H9 (cell line): ENCODE results near the gene MYOCD. TPM values are rescaled to one million over a fixed set of nuclear protein-coding genes. Genes with fewer than 3 reads are reported as not detected.

Experiments
- DNase-seq: peaks from one replicate; pipeline ENCODE4 v3.0.0-alpha.2; 2017
- H2AFZ ChIP-seq: one replicate; pipeline ENCODE4 v1.6.1; 2013; ENCODE audit warnings: mild to moderate bottlenecking, low read length, control low read depth, moderate library complexity
- H2AK5ac ChIP-seq: 2 replicates; pipeline ENCODE4 v1.6.1; 2013; ENCODE audit warnings: low read length, control low read depth, mixed read lengths; ENCODE audit not compliant: insufficient read length
- H2BK120ac ChIP-seq: one replicate; pipeline ENCODE4 v1.6.1; 2013; ENCODE audit warnings: low read depth, mild to moderate bottlenecking, low read length, control low read depth, inconsistent platforms; ENCODE audit not compliant: poor library complexity, severe bottlenecking
- H2BK12ac ChIP-seq: 2 replicates; pipeline ENCODE4 v1.6.1; 2013; ENCODE audit warnings: low read length, control low read depth, mixed read lengths, low read depth; ENCODE audit not compliant: insufficient read length
- H2BK15ac ChIP-seq: 2 replicates; pipeline ENCODE4 v1.6.1; 2013; ENCODE audit warnings: low read depth, low read length, control low read depth
- H2BK20ac ChIP-seq: one replicate; pipeline ENCODE4 v1.6.1; 2013; ENCODE audit warnings: low read depth, mild to moderate bottlenecking, low read length, control low read depth, inconsistent platforms; ENCODE audit not compliant: poor library complexity, severe bottlenecking
- H2BK5ac ChIP-seq: 2 replicates; pipeline ENCODE4 v1.6.1; 2013; ENCODE audit warnings: low read length, control low read depth, mixed read lengths; ENCODE audit not compliant: insufficient read length
- H3K14ac ChIP-seq: 2 replicates; pipeline ENCODE4 v1.6.1; 2013; ENCODE audit warnings: low read length, control low read depth; ENCODE audit not compliant: insufficient read depth
- H3K18ac ChIP-seq: 2 replicates; pipeline ENCODE4 v1.6.1; 2013; ENCODE audit warnings: low read depth, mild to moderate bottlenecking, mixed read lengths, low read length, control low read depth; ENCODE audit not compliant: insufficient read length
- H3K23ac ChIP-seq: 2 replicates; pipeline ENCODE4 v1.6.1; 2013; ENCODE audit warnings: low read length, control low read depth, mixed read lengths, low read depth; ENCODE audit not compliant: insufficient read length
- H3K23me2 ChIP-seq: 2 replicates; pipeline ENCODE4 v1.6.1; 2013; ENCODE audit warnings: low read depth, mild to moderate bottlenecking, mixed read lengths, low read length, control low read depth; ENCODE audit not compliant: insufficient read length, poor library complexity, severe bottlenecking
- H3K27ac ChIP-seq: 2 replicates; pipeline ENCODE4 v1.5.1; 2013; ENCODE audit warnings: low read length, control low read depth, mixed read lengths, low read depth; ENCODE audit not compliant: insufficient read length
- H3K27me3 ChIP-seq: 2 replicates; pipeline ENCODE4 v1.6.1; 2013; ENCODE audit warnings: low read length, control low read depth, inconsistent platforms; ENCODE audit not compliant: insufficient read depth
- H3K4ac ChIP-seq: 2 replicates; pipeline ENCODE4 v1.6.1; 2013; ENCODE audit warnings: low read depth, mild to moderate bottlenecking, control low read depth, inconsistent platforms, low read length, moderate library complexity
- H3K4me1 ChIP-seq: 2 replicates; pipeline ENCODE4 v1.6.1; 2013; ENCODE audit warnings: low read length, control low read depth, inconsistent platforms; ENCODE audit not compliant: insufficient read depth
- H3K4me2 ChIP-seq: 2 replicates; pipeline ENCODE4 v1.6.1; 2013; ENCODE audit warnings: low read length, control low read depth, mixed read lengths; ENCODE audit not compliant: insufficient read length, insufficient read depth
- H3K56ac ChIP-seq: 2 replicates; pipeline ENCODE4 v1.6.1; 2013; ENCODE audit warnings: low read depth, mild to moderate bottlenecking, mixed read lengths, low read length, control low read depth; ENCODE audit not compliant: insufficient read length
- H3K79me1 ChIP-seq: 2 replicates; pipeline ENCODE4 v1.6.1; 2013; ENCODE audit warnings: low read depth, mild to moderate bottlenecking, moderate library complexity, low read length, control low read depth, inconsistent platforms; ENCODE audit not compliant: insufficient read depth, poor library complexity, severe bottlenecking
- H3K79me2 ChIP-seq: 2 replicates; pipeline ENCODE4 v1.6.1; 2013; ENCODE audit warnings: low read length, control low read depth, inconsistent platforms; ENCODE audit not compliant: insufficient read depth
- H3K9ac ChIP-seq: 2 replicates; pipeline ENCODE4 v1.6.1; 2013; ENCODE audit warnings: low read length, control low read depth, mixed read lengths; ENCODE audit not compliant: insufficient read length; ENCODE audit errors: extremely low read depth
- H3K9me3 ChIP-seq: one replicate; pipeline ENCODE4 v1.6.1; 2013; ENCODE audit warnings: low read depth, low read length, inconsistent platforms; ENCODE audit not compliant: control insufficient read depth
- H3T11ph ChIP-seq: one replicate; pipeline ENCODE4 v1.6.1; 2013; ENCODE audit warnings: mild to moderate bottlenecking, low read length, control low read depth, inconsistent platforms
- H4K20me1 ChIP-seq: one replicate; pipeline ENCODE4 v1.6.1; 2013; ENCODE audit not compliant: control insufficient read depth, insufficient read length, insufficient read depth
- H4K5ac ChIP-seq: 2 replicates; pipeline ENCODE4 v1.6.1; 2013; ENCODE audit warnings: low read depth, mild to moderate bottlenecking, mixed read lengths, low read length, control low read depth; ENCODE audit not compliant: insufficient read length
- H4K8ac ChIP-seq: replicated peaks from 2 replicates; pipeline ENCODE4 v1.6.1; 2013; ENCODE audit warnings: low read length, control low read depth, mixed read lengths, low read depth; ENCODE audit not compliant: insufficient read length
- H4K91ac ChIP-seq: 2 replicates; pipeline ENCODE4 v1.6.1; 2013; ENCODE audit warnings: low read depth, mild to moderate bottlenecking, moderate library complexity, mixed read lengths, low read length, control low read depth; ENCODE audit not compliant: insufficient read length
- H3K27ac Mint-ChIP-seq, 3 experiments: 2 replicates in 2 of 3; 3 replicates in 1 of 3; pipeline ENCODE4 v1.8.0; 2020 to 2021; ENCODE audit warnings: mixed read lengths in 3 of 3, mild to moderate bottlenecking in 1 of 3, moderate library complexity in 1 of 3
- H3K27me3 Mint-ChIP-seq: 2 replicates; pipeline ENCODE4 v1.8.0; 2021; ENCODE audit warnings: low read depth, mild to moderate bottlenecking, moderate library complexity, mixed read lengths
- H3K36me3 Mint-ChIP-seq, 3 experiments: 2 replicates in 2 of 3; 3 replicates in 1 of 3; pipeline ENCODE4 v1.8.0; 2020 to 2021; ENCODE audit warnings: low read depth in 3 of 3, mixed read lengths in 3 of 3; ENCODE audit not compliant: insufficient read depth in 1 of 3
- H3K4me1 Mint-ChIP-seq, 2 experiments: 2 replicates each; pipeline ENCODE4 v1.8.0; 2020; ENCODE audit warnings: mixed read lengths in 2 of 2
- H3K4me3 Mint-ChIP-seq, 2 experiments: 2 replicates in 1 of 2; 3 replicates in 1 of 2; pipeline ENCODE4 v1.8.0; 2020 to 2021; ENCODE audit warnings: mild to moderate bottlenecking in 2 of 2, mixed read lengths in 2 of 2, moderate library complexity in 1 of 2
- H3K9me3 Mint-ChIP-seq, 2 experiments: 2 replicates in 1 of 2; 3 replicates in 1 of 2; pipeline ENCODE4 v1.8.0; 2020; ENCODE audit warnings: mild to moderate bottlenecking in 2 of 2, mixed read lengths in 2 of 2, moderate library complexity in 1 of 2
- CTCF ChIP-seq: fragments of 200-600 bp; sonication (generic); conservative IDR thresholded peaks from 3 replicates; pipeline ENCODE4 v1.8.0; 2021; ENCODE audit warnings: antibody characterized with exemption, mild to moderate bottlenecking
- WGBS: extraction: QIAGEN DNeasy Blood & Tissue Kit; methylation state at CpG from one replicate; pipeline ENCODE4 v1.1.7; 2013; ENCODE audit warnings: missing lambda C conversion rate, low lambda C conversion rate, mixed read lengths; ENCODE audit not compliant: insufficient read length; ENCODE audit errors: extremely low coverage; 5-methylcytosine and 5-hydroxymethylcytosine counted together
- total RNA-seq: library from RNA; stranded (reverse); gene quantifications from 2 replicates; pipeline ENCODE4 v1.2.1, GENCODE V29; 2021

MYOCD gene
- total RNA-seq, 1 experiment from 2014 or later: 0.17 TPM

DNA sequence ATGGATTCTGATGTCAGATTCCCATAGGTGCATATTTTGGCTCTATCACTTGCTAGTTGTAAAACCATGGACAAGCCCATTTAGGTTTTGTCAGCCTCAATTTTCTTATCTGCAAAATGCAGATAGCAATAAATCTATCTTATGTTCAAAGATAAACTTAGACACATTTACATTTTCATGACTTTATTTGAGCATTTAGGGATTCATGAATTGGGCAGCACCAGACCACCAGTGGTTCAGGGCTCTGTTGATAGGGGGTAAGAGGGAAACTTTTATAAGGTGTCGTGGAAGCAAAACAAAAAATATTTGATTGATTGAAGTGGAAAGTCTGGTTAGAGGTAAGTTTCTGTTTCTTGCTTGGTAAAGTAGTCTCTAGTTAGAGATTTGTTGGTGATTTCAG, 140.9 kb downstream of the MYOCD start:
- no peak overlapping the region for H3K4me2 ChIP-seq
- no peak overlapping the region for H4K5ac ChIP-seq
- no peak overlapping the region for H2AK5ac ChIP-seq
- peaks cover 14% of the 10 kb centered on the region for H3K9me3 ChIP-seq
- no CpG with 5 or more reads among the region's 1 CpG for WGBS
- peaks cover 4% of the 10 kb centered on the region for H3K79me1 ChIP-seq
- TF ChIP-seq CTCF: no peak
- H3K27me3 Mint-ChIP-seq: no peaks in the 10 kb centered on the region
- no peak overlapping the region for H2BK20ac ChIP-seq
- H3K36me3 Mint-ChIP-seq: peaks cover 28 to 41% (median 29%) of the 10 kb centered on the region in 3 experiments
- no peak overlapping the region for H3K27ac ChIP-seq
- no peak overlapping the region for H2AFZ ChIP-seq
- peaks cover 2% of the 10 kb centered on the region; the same call in 1 of the 2 replicates for H3K4me1 ChIP-seq
- H3K9me3 Mint-ChIP-seq: peaks cover 33 to 36% of the 10 kb centered on the region in 2 experiments
- no peak overlapping the region for H3K14ac ChIP-seq
- no peak overlapping the region for H2BK120ac ChIP-seq
- H2BK15ac ChIP-seq: no peak overlapping the region
- no peak overlapping the region for H3K4ac ChIP-seq
- no peak overlapping the region for H3T11ph ChIP-seq
- peaks cover 2% of the 10 kb centered on the region; the same call in 1 of the 2 replicates for H3K79me2 ChIP-seq
- H4K20me1 ChIP-seq: no peaks in the 10 kb centered on the region
- no peak overlapping the region for H2BK12ac ChIP-seq
- no peak overlapping the region for H3K18ac ChIP-seq
- no peak for DNase-seq
- H2BK5ac ChIP-seq: no peak overlapping the region
- H4K91ac ChIP-seq: no peak overlapping the region
- H3K27ac Mint-ChIP-seq: no peak overlapping the region; a peak in 1 of 7 replicates
- H3K23ac ChIP-seq: no peak overlapping the region
- no peaks in the 10 kb centered on the region for H3K27me3 ChIP-seq
- no peak overlapping the region for H3K9ac ChIP-seq
- H4K8ac ChIP-seq: no peak overlapping the region
- no peak overlapping the region for H3K4me3 Mint-ChIP-seq
- H3K23me2 ChIP-seq: no peaks in the 10 kb centered on the region
- peaks cover 3 to 9% of the 10 kb centered on the region in 2 experiments for H3K4me1 Mint-ChIP-seq
- no peak overlapping the region for H3K56ac ChIP-seq
